GM12891 (cell line): Measurements from ENCODE around the gene AKR7A2.

Experiments used
- DNase-seq: peaks from one replicate; pipeline ENCODE4 v3.0.0; 2011; ENCODE audit warnings: low spot score; ENCODE audit not compliant: insufficient read length
- FAIRE-seq: peaks from 2 replicates; lab custom pipeline; 2011; peaks lifted over from hg19 to GRCh38; lab: Jason Lieb, UNC
- PAX5 ChIP-seq: IDR thresholded peaks from 2 replicates; pipeline ENCODE4 v1.6.1; 2011; ENCODE audit warnings: low read length, moderate library complexity, mild to moderate bottlenecking; ENCODE audit not compliant: insufficient read depth, severe bottlenecking
- POLR2A ChIP-seq: IDR thresholded peaks from 2 replicates; pipeline ENCODE4 v1.6.1; 2011; ENCODE audit warnings: low read depth, low read length, control low read depth
- POLR2AphosphoS5 ChIP-seq: IDR thresholded peaks from 2 replicates; pipeline ENCODE4 v1.6.1; 2011; ENCODE audit warnings: low read depth, low read length, control low read depth
- POU2F2 ChIP-seq: IDR thresholded peaks from 2 replicates; pipeline ENCODE4 v1.6.1; 2011; ENCODE audit warnings: low read depth, mild to moderate bottlenecking, control low read depth, low read length, moderate library complexity
- SPI1 ChIP-seq: IDR thresholded peaks from 2 replicates; pipeline ENCODE4 v1.6.1; 2011; ENCODE audit warnings: low read depth, low read length, control low read depth
- TAF1 ChIP-seq: IDR thresholded peaks from 2 replicates; pipeline ENCODE4 v1.6.1; 2011; ENCODE audit warnings: low read depth, low read length, control low read depth

AKR7A2 gene

DNA sequence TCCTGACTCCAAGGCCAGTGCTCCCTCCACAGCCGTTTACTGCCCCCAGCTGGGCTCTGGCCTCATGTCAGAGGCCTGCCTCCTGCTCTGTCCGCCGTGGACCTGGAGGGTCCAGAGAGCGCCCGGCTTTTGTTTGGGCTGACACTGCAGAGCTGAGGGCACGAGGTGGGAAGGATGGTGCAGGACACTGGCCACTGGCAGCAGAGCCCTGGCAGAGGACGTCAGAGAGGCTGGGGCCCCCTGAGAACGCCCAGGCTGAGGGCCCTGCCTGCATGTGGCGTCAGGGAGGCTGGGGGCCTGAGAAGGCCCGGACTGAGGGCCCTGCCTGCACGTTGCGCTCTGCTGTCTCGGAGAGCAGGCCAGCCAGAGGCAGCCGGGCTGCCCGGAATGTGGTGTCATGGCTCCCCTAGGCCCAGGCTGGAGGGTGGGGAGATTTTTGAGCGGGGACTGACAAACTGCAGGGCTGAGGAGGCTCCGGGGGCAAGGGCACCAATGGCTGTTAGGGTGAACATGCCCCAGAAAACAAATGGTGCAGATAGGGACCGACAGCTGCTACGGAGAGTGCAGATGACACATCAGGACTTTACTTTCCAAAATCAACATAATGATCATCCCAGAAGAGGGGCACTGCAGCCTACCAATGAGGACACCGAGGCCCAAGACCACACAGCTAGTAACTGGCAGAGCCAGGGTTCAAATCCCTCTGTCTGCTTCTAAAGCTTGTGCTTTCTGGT lies 31.8 kb upstream of the AKR7A2 start:
- DNase-seq, result no peak
- FAIRE-seq, result no peak
- TF ChIP-seq POLR2A, result no peak
- no peak for TF ChIP-seq SPI1
- no peak for TF ChIP-seq PAX5
- TF ChIP-seq POLR2AphosphoS5, result no peak
- TF ChIP-seq POU2F2, result no peak
- no peak for TF ChIP-seq TAF1

DNA sequence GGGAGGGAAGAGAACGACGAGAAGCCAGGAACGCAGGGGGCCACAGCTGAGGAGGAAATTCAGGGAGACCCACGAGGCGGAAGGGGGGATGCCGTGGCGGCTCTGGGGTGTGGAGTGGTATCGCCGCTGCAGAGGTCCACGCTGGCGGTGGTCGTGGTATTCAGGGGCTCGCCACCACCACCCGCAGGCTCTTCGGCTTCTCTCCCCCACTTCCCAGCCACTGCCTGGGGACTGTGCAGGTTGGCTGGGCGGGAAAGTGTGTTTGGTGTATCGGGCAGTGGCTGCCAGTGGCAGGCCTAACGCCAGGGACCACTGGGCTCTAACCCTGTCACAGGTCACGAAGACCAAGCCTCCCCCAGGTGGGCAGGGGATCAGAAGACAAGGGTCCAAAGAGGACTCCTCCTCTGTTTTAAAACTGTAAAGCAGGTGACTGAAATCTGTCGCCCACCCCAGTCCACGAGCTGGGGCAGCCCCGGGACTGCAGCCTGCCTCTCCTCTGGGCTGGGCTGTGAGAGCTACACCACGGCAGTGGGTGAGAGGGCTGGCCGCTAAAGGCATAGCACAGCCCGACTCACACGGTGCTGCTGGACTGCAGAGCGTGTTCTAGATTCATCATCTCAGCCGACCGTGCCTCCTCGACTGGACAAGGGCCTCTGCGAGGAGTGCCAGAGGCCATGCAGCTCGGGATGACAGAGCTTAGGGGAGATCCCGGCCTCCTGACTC lies 31.1 kb upstream of the AKR7A2 start:
- TF ChIP-seq POLR2AphosphoS5 (no peak), TAF1 (no peak), POLR2A (no peak), POU2F2 (no peak), PAX5 (no peak), SPI1 (no peak)
- FAIRE-seq (no peak), DNase-seq (no peak)

- TF ChIP-seq PAX5, result no peak
- no peak for TF ChIP-seq SPI1
- TF ChIP-seq POU2F2, result no peak
- no peak for TF ChIP-seq POLR2AphosphoS5
- TF ChIP-seq POLR2A, result no peak
- TF ChIP-seq TAF1, result no peak
- no peak for DNase-seq
- no peak for FAIRE-seq
Observed at GRCh38 chr1:19342062-19342750, 30.3 kb upstream of the AKR7A2 start.

- TF ChIP-seq PAX5 (no peak), POLR2AphosphoS5 (no peak), POLR2A (no peak), POU2F2 (no peak), SPI1 (no peak)
- DNase-seq (peak; percentile 89), FAIRE-seq (peak; percentile 91)
Observed at GRCh38 chr1:19341201-19342061, 29.5 kb upstream of the AKR7A2 start.

- no peak for TF ChIP-seq POLR2AphosphoS5
- TF ChIP-seq PAX5, result no peak
- TF ChIP-seq POLR2A, result no peak
- FAIRE-seq (no peak), DNase-seq (no peak)
Observed at GRCh38 chr1:19340387-19340937, 28.5 kb upstream of the AKR7A2 start.

DNA sequence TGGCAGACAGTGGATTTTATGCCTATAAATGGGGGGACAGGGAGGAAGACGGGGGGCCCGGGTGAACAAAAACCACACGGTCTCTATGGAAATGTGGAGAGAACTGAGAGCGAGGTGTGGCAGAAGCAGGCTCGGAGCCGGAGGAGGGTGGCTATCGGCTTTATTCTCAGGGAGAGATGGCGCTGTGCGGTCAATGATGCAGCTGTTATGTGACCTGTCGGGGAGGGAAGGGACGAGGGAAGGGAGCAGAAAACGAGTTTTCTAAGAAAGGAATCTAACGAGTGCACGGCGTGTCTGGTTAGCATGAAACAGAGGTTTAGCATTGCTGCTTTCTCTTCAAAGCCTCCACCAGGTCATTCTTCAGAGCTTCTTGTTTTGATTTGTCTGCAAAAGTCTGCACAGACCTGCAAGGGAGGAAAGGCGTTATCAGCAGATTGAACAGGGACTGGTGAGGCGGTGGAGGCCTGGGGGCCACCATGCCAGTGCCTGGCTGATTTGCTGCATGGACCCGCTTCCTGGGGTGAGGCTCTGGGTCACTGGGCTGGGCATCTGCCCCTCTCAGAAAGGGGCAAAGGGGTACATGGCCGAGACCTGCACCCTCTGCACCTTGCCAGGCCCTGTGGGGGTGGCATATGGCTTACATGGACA lies 27.4 kb upstream of the AKR7A2 start:
- FAIRE-seq (no peak), DNase-seq (no peak)
- TF ChIP-seq POLR2AphosphoS5, result no peak
- TF ChIP-seq PAX5, result no peak
- no peak for TF ChIP-seq TAF1

DNA sequence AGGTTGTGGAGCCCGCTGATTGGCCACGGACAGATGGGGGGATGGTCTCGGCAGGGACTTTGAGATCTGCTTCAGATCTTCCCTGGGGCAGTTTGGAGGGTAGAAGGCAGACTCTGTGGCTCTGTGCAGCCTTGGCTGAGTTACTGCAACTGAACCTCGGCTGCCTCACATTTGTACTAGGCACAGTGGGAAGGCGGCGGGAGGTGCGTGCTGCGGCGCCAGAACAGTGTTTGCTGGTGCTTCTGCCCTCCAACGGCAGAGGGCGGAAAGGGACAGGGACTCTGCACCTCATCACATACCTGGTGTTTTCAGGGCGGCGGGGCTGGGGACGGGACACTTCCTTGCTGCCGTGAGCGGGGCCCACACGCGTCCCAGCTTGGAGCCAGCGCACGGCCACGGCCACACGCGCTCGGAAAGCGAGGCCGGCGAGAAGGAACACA lies 26.4 kb upstream of the AKR7A2 start:
- DNase-seq (no peak), FAIRE-seq (no peak)
- TF ChIP-seq POLR2AphosphoS5 (no peak), TAF1 (no peak), POU2F2 (no peak), POLR2A (no peak), PAX5 (no peak), SPI1 (no peak)

GRCh38 chr1:19337289-19337688 lies 25.3 kb upstream of the AKR7A2 start:
- no peak for FAIRE-seq
- TF ChIP-seq POU2F2, result no peak
- no peak for TF ChIP-seq POLR2A
- TF ChIP-seq POLR2AphosphoS5, result no peak
- no peak for TF ChIP-seq SPI1
- DNase-seq, result no peak

DNA sequence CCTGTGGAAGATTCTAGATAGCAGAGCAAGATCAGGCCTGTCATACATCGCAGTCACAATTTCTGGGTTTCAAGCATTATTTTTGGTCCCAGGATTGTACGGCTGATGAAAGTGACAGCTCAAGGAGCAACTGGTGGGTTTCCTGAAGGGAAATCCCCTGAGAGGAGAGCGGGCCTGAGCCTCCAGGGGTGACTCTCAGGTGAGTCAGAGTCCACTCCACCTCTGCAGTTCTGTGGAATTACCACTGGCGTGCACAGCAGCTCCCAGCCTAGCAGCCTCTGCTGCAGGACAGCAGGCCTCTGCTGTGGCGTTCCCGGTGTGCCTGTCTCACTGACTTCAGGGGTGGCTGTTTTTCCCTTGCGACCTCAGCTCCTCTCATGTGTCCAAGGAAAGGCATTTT lies 24.6 kb upstream of the AKR7A2 start:
- TF ChIP-seq POU2F2 (no peak), POLR2A (no peak), SPI1 (no peak), TAF1 (no peak), POLR2AphosphoS5 (no peak; the same call in 1 of the 2 replicates), PAX5 (no peak)
- no peak for FAIRE-seq
- DNase-seq, result no peak
